DMS 273 treated with DMSO at 0.1 percent for 48 hours (cell line): ENCODE measurements around the gene TSPAN16.

Experiments used
- DNase-seq: peaks from one replicate; lab custom pipeline; 2025; lab: John Stamatoyannopoulos, UW

TSPAN16 gene

DNA sequence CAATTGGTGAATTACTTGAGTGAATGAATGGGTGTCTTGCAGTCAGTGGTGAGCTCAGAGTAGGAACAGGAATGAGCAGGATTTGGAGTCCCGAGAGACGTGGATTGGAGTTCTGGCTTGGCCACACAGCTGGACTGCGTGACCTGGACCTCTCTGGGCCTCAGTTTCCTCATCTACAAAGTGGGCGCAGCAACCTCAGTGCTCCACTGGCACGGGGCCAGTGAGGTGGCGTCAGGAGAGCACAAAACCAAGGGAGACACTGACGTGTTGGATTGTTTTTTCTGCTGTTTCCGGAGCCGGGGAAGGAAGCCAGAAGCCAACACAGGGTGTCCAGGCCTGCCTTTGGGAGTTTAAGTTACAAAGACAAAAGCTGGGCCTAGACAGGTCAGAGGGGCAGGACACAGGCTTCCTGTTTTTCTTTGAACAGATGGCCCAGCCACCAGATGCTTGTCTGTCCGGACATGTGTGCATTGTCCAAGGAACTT, 27.1 kb upstream of the TSPAN16 start:
- no peak for DNase-seq

DNA sequence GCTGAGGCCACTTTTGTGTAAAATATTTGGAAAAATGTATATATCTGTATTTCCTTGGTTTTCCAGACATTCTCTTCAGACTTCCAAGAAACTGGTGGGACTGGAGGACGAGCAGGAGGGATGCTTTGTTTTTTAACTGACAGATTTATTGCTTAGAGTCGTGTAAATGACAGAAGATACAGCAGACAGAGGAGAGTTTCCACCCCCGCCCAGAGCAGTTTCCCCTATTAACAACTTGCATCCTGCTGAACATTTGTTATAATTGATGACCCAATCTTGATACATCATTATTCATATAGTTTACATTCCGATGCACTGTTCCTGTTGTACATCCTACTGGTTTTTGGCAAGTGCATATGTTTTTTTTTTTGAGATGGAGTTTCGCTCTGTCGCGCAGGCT, 26.6 kb upstream of the TSPAN16 start:
- no peak for DNase-seq

DNA sequence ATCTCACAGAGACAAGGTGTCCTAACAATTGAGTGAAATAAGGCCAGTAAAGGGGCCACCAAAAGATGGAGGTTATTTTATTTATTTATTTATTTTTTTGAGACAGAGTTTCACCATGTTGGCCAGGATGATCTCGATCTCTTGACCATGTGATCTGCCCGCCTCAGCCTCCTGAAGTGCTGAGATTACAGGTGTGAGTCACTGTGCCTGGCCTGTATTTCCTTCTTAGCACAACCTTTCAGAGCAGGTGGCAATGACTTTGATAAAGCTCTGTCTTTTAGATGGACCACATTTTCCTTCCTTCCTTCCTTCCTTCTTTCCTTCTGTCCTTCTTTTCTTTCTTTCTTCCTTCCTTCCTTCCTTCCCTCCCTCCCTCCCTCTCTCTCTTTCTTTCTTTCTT, 22.7 kb upstream of the TSPAN16 start:
- no peak for DNase-seq

DNA sequence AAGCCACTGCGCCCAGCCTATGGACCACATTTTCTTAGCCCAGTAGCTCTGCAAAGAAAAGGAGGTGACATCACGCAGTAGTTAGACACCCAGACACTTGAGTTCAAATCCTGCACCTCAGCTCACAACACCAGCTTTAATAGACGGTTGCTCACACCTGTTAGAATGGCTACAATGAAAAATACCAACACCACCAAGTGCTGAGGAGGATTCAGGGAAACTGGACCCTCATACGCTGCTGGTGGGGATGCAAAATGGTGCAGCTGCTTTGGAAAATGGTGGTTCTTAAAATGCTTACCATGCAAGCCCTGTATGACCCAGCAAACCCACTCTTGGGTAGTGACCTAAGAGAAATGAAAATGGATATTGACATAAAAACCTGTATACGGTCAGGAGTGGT, 22.0 kb upstream of the TSPAN16 start:
- DNase-seq = no peak

DNA sequence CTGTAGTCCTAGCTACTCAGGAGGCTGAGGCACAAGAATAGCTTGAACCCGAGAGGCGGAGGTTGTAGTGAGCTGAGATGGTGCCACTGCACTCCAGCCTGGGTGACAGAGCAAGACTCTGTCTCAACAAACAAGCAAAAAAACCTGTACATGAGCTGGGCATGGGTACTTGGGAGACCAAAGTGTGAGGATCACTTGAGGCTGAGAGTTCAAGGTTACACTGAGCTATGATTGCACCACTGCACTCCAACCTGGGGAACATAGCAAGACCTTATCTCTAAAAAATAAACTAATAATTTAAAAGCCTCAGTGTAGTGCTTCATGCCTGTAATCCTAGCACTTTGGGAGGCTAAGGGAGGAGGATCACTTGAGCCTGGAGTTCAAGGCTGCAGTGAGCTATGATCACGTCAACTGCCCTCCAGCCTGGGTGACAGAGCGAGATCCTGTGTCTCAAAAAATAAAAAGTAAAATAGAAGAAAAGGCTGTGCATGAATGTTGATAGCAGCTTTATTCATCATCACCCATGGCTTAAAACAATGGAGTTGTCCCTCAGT, 21.4 kb upstream of the TSPAN16 start:
- no peak for DNase-seq

DNA sequence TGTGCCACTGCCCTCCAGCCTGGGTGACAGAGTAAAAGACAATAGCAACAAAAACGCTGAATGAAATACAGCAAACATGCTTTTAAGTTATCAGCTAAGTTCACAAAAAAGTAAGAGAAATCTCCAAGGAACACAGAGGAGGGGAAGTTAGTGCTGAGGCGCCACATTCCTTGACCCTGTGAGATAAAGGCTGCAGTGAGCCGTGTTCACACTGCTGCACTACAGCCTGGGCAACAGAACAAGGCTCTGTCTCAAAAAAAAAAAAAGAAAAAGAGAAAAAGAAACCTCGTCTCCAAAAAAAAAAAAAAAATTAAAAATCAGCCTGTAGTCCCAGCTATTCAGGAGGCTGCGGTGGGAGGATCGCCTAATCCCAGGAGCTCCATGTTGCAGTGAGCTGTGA, 17.3 kb upstream of the TSPAN16 start:
- no peak for DNase-seq

DNA sequence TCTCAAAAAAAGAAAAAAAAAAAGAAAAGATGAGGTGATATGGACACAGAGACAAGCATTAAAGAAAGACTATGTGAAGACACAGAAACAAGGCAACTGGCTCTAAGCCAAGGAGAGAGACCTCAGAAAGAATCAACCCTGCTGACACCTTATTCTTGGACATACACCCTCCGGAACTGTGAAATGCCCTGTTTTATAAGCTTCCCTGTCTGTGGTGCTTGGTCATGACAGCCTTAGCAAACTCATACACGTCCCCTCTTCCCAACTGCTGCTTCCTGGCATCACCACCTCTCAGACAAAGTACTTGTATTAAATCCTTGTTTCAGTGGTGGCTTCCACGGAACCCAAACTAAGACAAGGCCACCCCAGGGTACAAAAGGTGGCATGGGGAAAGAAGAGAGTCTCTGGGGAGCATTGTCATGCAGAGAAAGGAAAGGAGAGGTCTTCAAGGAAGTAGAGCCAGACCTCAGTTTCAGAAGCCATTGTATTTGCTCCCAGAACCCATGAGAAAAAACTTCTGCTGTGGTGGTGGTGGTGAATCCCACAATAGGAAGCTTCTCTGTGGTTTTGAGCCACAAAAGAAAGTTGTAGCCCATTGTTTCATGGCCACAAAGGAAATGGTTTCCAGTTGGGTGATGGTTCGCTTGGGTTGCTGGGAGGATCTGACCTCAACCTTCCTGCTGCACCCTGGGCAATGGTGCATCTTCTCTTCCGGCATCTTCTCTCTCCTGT, 16.3 kb upstream of the TSPAN16 start:
- no peak for DNase-seq

DNA sequence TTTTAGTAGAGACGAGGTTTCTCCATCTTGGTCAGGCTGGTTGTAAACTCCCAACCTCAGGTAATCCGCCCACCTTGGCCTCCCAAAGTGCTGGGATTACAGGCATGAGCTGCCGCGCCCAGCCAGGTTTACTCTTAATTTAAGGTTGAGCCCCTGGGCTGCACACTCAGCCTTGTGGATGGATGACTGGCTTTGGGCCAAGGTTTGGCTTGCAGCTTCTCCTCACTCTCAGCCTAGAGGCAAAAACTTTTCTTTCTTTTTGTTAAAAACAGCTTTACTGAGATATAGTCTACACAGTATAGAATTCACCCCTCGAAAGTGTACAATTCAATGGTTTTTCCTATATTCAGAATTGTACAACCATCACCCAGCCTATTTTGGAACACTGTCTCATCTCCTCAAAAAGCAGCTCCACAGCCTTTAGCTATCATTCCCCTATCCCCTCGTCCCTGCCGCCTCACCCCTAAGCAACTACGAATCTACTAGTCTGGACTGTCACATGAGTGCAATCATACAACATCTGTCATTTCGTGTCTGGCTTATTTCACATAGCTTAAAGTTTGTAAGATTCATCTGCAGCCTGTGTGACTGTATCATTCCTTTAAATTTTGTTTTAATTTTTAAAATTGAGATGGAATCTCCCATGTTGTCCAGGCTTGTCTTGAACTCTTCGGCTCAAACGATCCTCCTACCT, 14.5 kb upstream of the TSPAN16 start:
- DNase-seq = no peak

DNA sequence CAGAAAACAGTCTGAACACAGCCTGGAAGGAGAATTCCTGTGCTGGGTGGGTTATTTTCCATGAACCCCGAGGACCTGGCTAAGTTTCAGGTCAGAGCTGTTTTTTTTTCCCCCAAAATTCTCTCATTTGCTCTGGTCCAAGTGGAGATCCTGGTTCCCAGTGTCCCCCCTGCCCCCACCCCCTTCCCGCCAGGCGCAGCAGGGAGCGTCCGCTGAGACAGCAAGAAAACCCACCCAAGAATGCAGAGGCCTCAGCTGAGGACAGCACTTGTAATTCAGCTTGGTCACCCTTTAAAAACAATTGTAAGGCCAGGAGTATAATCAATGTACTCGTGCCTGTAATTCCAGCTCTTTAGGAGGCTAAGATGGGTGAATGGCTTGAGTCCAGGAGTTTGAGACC, 11.4 kb upstream of the TSPAN16 start:
- DNase-seq = no peak

DNA sequence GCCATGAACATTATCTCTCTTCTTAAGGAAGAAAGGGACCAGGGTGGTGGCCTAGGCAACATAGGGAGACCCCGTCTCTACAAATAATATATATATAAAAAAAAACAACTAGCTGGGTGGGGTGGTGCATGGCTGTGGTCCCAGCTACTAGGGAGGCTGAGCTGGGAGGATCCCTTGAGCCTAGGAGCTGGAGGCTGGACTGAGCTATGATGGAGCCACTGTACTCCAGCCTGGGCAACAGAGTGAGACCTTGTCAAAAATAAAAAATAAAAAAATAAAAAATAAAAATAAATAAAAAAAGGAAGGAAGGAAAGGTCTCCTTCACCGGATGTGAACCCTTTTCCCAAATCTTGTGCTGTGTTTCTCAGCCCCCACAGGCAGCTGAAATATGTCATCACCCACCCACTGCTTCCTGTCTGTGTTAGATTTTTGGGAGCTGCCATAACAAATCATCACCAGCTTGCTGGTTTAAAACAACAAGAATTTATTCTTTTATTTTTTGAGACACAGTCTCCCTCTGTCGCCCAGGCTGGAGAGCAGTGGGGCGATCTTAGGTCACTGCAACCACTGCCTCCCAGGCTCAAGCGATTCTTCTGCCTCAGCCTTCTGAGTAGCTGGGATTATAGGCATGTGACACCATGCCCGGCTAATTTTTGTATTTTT, 9.5 kb upstream of the TSPAN16 start:
- DNase-seq = no peak

DNA sequence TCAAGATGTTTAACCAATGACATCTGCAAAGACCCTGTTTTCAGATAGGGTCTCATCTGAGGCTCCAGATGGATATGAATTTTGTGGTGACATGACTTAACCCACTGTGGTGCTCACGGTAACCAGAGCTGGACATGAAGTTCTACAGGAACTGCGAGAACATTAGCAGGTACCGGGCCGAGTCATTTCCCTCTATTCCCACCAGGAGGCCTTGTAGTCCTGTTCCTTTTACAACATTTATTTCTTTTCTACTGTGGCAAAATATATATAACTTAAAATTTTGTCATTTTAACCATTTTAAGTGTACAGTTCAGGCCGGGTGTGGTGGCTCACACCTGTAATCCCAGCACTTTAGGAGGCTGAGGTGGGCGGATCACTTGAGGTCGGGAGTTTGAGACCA, 7.6 kb upstream of the TSPAN16 start:
- no peak for DNase-seq

DNA sequence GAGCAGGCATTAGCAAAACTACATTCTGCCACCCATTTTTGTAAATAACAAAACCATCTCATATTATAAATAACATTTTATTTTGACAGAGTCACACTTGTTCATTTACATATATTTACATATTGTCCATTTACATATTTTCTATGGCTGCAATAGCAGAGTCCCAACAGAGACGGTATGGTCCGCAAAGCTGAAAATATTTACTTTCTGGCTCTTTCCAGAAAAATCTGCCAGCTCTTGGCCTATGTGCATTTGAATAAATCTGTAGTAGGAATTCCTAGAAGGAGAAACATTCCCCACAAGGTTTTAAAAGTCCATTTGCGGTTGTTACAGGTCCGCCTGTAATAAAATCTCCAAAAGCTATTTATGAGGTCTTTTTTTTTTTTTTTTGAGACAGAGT, 5.7 kb upstream of the TSPAN16 start:
- no peak for DNase-seq

DNA sequence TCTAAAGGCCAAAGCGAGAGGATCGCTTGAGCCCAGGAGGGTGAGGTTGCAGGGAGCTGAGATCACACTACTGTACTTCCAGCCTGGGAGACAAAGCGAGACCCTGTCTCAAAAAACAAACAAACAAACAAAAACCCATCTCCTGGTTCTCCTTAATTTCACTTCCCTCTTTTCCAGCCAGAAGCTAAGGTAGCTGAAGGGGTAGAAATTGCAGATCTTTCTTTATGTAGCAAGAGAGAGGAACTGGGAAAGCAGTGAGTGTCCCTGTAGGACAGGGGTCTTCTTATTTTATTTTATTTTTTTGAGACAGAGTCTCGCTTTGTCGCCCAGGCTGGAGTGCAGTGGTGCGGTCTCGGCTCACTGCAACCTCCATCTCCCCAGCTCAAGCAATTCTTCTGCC, 4.5 kb upstream of the TSPAN16 start:
- DNase-seq = no peak

DNA sequence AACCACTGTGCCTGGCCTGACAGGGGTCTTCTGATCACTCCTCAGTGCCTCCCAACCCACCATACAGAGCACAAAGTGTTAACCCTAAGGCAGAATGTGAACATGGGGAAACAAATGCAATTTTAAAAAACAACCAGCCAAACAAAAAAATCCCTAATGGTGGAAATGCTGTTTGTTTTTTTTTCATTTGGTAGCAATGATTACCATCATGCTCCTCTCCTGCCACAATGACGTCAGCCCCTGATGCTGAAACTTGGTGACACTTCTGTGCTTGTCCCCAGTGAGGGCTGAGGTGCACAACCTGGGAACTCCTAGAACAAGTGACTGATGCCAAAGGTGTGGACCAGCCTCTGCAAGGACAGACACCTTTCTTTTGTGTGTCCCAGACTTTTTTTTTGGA, 4.0 kb upstream of the TSPAN16 start:
- DNase-seq = no peak

DNA sequence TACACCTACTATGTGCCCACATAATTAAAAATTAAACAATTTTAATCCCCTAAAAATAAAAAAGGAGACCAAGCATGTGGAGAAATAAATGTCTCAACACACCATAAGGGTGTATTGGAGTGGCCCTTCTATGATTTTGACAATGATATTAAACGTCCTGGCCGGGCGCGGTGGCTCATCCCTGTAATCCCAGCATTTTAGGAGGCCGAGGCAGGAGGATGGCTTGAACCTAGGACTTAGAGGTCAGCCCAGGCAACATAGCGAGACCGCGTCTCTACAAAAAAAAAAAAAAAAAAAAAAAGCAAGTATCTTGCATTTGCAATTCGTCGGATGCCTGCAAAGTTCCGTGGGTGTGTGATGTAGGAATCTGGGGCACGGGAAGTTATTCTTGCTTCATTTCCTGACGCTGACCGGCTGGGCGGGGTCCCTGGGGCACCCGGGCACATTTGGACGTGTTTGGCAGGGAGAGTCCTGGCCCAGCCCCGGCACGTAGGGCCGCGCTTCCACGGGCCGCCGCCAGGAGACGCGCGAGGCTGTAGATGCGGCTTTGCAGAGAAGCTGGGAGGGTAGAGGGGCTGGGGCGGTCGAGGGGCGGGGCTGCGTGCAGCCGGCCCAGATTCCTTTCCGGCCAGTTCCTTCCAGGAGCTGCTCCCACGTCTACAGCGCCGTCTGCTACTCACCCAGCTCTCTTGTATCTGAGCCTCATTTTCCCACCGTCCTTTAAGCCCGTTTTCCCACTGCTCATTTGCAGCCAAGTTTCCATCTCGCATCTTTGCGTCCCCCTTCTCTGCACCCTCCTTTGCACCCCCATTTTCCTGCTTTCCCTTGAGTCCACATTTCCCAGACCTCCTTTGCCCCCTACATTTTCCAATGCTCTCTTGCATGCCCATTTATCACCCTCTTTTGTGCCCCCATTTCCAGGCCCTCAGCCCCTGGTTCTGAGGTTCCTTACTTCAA, 2.2 kb upstream of the TSPAN16 start:
- peak; percentile 76 for DNase-seq

DNA sequence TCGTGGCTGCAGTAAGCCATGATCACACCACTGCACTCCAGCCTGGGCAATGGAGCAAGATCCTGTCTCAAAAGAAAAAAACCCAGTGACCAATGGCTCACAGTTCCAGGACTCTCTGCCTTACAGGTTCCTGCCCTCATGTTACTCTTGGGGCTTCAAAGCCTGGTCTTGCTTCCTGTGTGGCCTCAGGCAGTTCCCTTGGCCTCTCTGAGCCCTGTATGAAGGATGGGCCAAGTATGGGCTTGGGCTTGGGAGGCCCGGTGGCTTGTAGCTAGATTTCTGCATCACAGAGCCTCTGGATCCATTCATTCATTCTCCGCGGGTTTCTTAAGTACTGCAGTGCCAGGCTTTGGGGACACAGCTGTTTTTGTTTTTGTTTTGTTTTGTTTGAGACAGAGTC, 780 bp upstream of the TSPAN16 start:
- no peak for DNase-seq

DNA sequence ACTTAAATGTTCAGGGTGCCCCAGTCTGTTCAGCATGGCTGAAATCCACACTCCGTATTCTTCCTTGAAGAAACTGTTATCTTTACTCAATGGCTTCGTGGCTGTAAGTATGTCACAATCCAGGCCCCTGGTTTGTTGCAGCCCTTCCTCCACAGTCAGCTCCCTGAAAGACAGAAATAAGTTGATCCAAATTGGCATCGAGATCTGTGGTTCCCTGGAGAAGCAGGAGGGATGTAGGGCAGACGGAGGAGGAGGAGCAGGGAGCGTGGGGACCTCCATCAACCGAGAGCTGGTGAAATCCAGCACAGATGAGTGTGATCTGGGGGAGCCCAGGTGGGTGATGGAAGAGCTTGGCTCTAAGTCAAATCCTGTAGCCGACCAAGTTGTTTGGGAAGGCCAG, 304 bp downstream of the TSPAN16 start:
- no peak for DNase-seq

DNA sequence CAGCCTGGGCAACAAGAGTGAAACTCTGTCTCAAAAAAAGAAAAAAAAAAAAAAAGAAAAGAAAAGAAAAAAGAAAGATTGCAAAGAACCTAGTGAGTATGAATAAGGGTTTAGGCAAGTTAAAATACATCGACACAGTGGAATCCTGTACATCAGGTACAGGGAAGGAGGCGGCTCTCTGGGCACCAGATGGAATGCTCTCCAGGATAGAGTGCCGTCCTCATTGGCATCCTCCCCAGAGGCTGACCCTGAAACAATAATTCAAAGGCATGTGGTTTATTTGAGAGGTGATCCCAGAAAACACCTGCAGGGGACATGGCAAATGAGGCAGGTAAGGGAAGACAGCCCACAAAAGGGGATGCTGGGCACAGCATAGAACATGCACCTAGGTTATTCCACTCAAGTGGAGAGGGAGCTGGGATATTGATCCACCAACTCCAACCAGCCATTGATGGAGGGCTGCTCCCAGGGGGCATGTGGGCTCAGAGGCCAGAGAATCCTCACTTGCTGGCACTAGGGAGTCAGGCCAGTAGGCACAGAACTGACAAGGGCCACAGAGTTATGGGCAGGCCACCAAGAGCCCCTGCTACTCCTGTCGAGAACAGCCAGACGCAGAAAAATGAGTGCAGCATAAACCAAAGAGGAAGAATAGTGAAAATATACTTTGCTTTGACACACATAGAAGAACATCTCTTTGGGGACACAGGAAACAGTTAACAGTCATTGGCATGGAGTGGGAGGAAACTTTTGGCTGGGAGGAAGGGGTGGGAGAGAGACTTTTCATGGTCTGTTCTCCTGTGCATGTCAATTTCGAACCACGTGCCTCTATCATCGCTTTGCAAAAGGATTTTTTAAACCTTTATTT, 4.2 kb downstream of the TSPAN16 start:
- no peak for DNase-seq

DNA sequence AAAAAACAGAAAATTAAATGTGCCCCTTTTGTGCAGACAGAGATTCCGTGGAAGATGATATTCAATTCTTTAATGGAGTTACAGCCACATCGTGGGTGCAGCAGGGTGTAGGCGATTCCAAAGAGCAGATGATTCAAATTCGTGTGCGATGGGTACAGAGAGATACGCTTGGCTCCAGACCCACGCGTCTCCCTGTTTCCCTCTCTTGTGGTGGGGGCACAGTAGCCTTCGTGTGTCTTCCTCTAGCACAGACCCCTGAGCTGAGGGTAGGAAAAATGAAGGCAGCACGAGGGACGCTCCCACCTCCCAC, 4.8 kb downstream of the TSPAN16 start:
- no peak for DNase-seq

DNA sequence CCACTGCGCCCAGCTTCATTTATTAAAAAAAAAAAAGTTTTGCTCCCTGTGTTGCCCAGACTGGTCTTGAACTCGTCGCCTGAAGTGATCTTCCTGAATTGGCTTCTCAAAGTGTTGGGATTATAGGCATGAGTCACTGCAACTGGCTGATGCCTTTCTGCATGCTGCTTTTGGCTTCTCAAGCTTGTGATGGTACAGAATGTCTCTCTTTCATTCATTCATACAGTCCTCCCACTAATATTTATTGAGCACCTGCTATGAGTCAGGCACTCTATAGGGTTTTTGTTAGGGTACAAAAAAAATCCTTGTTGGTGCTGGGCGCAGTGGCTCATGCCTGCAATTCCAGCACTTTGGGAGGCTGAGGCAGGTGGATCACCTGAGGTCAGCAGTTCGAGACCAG, 9.0 kb downstream of the TSPAN16 start:
- no peak for DNase-seq

DNA sequence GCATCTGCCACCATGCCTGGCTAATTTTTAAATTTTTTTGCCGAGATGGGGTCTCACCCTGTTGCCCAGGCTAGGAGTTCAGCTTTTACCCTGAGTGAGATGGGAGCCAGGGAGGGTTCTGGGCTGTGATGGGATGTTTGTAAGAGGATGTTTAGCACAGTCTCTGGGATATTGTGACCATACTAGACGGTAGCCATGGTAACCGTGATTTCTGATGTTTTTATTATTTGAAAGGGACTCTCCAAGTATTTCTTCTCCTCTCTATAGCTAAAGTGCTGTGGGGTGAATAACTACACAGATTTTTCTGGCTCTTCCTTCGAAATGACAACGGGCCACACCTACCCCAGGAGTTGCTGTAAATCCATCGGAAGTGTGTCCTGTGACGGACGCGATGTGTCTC, 10.4 kb downstream of the TSPAN16 start:
- no peak for DNase-seq
